GM12892 (cell line): Measurements from ENCODE around the gene PPP1R13B.

Experiments used
- POLR2A ChIP-seq: IDR thresholded peaks from 2 replicates; pipeline ENCODE4 v1.6.1; 2011; ENCODE audit warnings: low read depth, low read length, control low read depth
- POLR2AphosphoS5 ChIP-seq: IDR thresholded peaks from 2 replicates; pipeline ENCODE4 v1.6.1; 2011; ENCODE audit warnings: low read depth, low read length, control low read depth
- TAF1 ChIP-seq: IDR thresholded peaks from 2 replicates; pipeline ENCODE4 v1.6.1; 2011; ENCODE audit warnings: low read depth, mild to moderate bottlenecking, control low read depth, low read length, borderline replicate concordance

DNA sequence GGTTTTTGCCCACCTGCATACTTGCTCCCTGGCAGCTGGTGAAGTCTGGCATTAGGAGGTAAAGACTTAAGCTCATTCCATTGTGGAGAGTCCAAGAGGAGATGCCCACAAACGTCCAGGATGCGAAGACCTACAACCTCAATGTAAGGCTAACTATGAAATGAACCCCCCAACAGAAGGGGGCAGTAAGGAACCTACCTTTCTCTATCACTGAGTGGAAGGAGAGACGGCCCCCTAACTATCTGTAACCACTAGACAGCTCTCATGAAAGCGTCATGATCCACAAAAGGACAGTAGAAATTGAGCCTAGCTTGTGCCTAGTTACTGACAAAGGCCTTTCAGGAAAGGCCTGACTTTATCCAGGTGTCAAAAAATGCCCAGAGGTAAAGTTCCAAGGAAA lies 76.5 kb downstream of the PPP1R13B start:
- TF ChIP-seq TAF1 (no peak), POLR2AphosphoS5 (no peak), POLR2A (no peak)
